ENCODE data around the gene BOC.

DNA sequence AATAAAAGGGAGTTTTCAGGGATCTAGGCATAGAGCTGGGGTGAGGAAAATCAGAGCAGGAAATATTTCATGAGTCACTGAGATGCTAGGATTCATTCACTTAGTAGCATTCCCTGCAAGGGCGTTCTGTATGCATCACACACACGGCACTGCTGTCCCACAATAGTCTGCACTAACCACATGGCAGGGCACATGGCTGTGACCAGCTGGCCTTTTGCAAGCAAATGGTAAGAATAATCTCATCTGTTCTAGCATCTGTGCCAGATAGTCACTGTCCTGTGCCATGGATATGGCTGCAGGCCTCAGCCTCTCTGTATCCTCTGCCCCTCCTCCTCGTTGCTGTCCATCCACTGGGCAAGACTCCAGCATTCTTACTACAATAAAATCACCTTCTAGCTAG lies 37.8 kb downstream of the BOC start:
- no peak for TF ChIP-seq CREB1 (IDR thresholded peaks at IDR 0.05; ENCODE audit: low read depth)
- TF ChIP-seq, protein P1, sequence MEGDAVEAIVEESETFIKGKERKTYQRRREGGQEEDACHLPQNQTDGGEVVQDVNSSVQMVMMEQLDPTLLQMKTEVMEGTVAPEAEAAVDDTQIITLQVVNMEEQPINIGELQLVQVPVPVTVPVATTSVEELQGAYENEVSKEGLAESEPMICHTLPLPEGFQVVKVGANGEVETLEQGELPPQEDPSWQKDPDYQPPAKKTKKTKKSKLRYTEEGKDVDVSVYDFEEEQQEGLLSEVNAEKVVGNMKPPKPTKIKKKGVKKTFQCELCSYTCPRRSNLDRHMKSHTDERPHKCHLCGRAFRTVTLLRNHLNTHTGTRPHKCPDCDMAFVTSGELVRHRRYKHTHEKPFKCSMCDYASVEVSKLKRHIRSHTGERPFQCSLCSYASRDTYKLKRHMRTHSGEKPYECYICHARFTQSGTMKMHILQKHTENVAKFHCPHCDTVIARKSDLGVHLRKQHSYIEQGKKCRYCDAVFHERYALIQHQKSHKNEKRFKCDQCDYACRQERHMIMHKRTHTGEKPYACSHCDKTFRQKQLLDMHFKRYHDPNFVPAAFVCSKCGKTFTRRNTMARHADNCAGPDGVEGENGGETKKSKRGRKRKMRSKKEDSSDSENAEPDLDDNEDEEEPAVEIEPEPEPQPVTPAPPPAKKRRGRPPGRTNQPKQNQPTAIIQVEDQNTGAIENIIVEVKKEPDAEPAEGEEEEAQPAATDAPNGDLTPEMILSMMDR (IDR thresholded peaks at IDR 0.05 in 2 of 3, conservative IDR thresholded peaks at IDR 0.05 in 1 of 3; ENCODE audit: control insufficient read depth in 2 of 3, extremely low read depth in 1 of 3, insufficient read depth in 1 of 3, low read depth in 3 of 3, low read length in 3 of 3): no peak
- TF ChIP-seq GABPA (IDR thresholded peaks at IDR 0.05; ENCODE audit: low read depth): no peak
- TF ChIP-seq POLR2AphosphoS5 (IDR thresholded peaks at IDR 0.05; ENCODE audit: low read length): no peak
- TF ChIP-seq LARP7 (IDR thresholded peaks at IDR 0.05): no peak
- TF ChIP-seq SIN3A (IDR thresholded peaks at IDR 0.05; ENCODE audit: low read depth, low read length): no peak
- TF ChIP-seq BCL11A (IDR thresholded peaks at IDR 0.05; ENCODE audit: low read depth, low read length): no peak
- TF ChIP-seq RELA (IDR thresholded peaks at IDR 0.05; ENCODE audit: borderline replicate concordance, partially characterized antibody): no peak
- TF ChIP-seq, protein P2, sequence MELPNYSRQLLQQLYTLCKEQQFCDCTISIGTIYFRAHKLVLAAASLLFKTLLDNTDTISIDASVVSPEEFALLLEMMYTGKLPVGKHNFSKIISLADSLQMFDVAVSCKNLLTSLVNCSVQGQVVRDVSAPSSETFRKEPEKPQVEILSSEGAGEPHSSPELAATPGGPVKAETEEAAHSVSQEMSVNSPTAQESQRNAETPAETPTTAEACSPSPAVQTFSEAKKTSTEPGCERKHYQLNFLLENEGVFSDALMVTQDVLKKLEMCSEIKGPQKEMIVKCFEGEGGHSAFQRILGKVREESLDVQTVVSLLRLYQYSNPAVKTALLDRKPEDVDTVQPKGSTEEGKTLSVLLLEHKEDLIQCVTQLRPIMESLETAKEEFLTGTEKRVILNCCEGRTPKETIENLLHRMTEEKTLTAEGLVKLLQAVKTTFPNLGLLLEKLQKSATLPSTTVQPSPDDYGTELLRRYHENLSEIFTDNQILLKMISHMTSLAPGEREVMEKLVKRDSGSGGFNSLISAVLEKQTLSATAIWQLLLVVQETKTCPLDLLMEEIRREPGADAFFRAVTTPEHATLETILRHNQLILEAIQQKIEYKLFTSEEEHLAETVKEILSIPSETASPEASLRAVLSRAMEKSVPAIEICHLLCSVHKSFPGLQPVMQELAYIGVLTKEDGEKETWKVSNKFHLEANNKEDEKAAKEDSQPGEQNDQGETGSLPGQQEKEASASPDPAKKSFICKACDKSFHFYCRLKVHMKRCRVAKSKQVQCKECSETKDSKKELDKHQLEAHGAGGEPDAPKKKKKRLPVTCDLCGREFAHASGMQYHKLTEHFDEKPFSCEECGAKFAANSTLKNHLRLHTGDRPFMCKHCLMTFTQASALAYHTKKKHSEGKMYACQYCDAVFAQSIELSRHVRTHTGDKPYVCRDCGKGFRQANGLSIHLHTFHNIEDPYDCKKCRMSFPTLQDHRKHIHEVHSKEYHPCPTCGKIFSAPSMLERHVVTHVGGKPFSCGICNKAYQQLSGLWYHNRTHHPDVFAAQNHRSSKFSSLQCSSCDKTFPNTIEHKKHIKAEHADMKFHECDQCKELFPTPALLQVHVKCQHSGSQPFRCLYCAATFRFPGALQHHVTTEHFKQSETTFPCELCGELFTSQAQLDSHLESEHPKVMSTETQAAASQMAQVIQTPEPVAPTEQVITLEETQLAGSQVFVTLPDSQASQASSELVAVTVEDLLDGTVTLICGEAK (IDR thresholded peaks at IDR 0.05; ENCODE audit: borderline replicate concordance): no peak
- no peak for TF ChIP-seq FOXM1 (IDR thresholded peaks at IDR 0.05; ENCODE audit: low read depth, low read length)
- TF ChIP-seq ZNF24 (IDR thresholded peaks at IDR 0.05): no peak

Measured in GM12878 (cell line).